HEK293 (cell line): ENCODE data around the gene GEMIN7.

Experiments used
- CTCF ChIA-PET: fragments of 350-600 bp; formaldehyde crosslinking; extraction: SDS; loops from one replicate; lab custom pipeline; 2021; ENCODE audit warnings: antibody characterized with exemption; lab: Yijun Ruan, JAX
- POLR2A ChIA-PET: fragments of 300-600 bp; formaldehyde crosslinking; extraction: SDS; loops from one replicate; lab custom pipeline; 2020; ENCODE audit warnings: antibody characterized with exemption, inconsistent platforms; lab: Yijun Ruan, JAX
- H3K27ac ChIP-seq: fragments of 200-500 bp; sonication (Bioruptor generic); 2 replicates; pipeline ENCODE4 v1.5.1; 2014; ENCODE audit warnings: low read depth, low read length, control low read depth, inconsistent platforms; ENCODE audit errors: extremely low read depth
- H3K36me3 ChIP-seq, 2 experiments: fragments of 200-500 bp in 1 of 2; sonication (Bioruptor generic) in 1 of 2; 1 replicate in 1 of 2; 2 replicates in 1 of 2; pipeline ENCODE4 v1.5.1; 2014 to 2017; ENCODE audit warnings: inconsistent platforms in 2 of 2, low read length in 2 of 2; ENCODE audit not compliant: control insufficient read depth in 2 of 2, insufficient read depth in 1 of 2
- H3K4me1 ChIP-seq: fragments of 200-500 bp; sonication (Bioruptor generic); 2 replicates; pipeline ENCODE4 v1.5.1; 2014; ENCODE audit warnings: mild to moderate bottlenecking, low read length, inconsistent platforms; ENCODE audit not compliant: control insufficient read depth, insufficient read depth
- H3K4me3 ChIP-seq: 2 replicates; pipeline ENCODE4 v1.5.1; 2011; ENCODE audit warnings: low read depth, mild to moderate bottlenecking, control low read depth, low read length, moderate library complexity
- H3K9me3 ChIP-seq: fragments of 200-500 bp; sonication (Bioruptor generic); 2 replicates; pipeline ENCODE4 v1.5.1; 2014; ENCODE audit warnings: low read depth, low read length, inconsistent platforms; ENCODE audit not compliant: control insufficient read depth, insufficient read depth
- HOXA7 ChIP-seq: sonication (generic); formaldehyde crosslinking; IDR thresholded peaks from 2 replicates; pipeline ENCODE4 v1.8.1; 2022; ENCODE audit warnings: missing genetic modification reagents, borderline replicate concordance
- INSM2 ChIP-seq: fragments of 450-650 bp; formaldehyde crosslinking; IDR thresholded peaks from 2 replicates; pipeline ENCODE4 v1.5.1; 2016; ENCODE audit warnings: missing biosample characterization, missing genetic modification characterization
- KLF1 ChIP-seq: fragments of 450-650 bp; formaldehyde crosslinking; IDR thresholded peaks from 2 replicates; pipeline ENCODE4 v1.5.1; 2016; ENCODE audit warnings: missing biosample characterization, missing genetic modification characterization
- TSHZ1 ChIP-seq: fragments of 450-650 bp; formaldehyde crosslinking; IDR thresholded peaks from 2 replicates; pipeline ENCODE4 v1.5.1; 2016; ENCODE audit warnings: missing biosample characterization, missing genetic modification characterization, borderline replicate concordance
- WT1 ChIP-seq: fragments of 450-650 bp; formaldehyde crosslinking; IDR thresholded peaks from 2 replicates; pipeline ENCODE4 v1.5.1; 2016; ENCODE audit warnings: missing biosample characterization, missing genetic modification characterization
- ZBTB48 ChIP-seq: fragments of 450-650 bp; formaldehyde crosslinking; IDR thresholded peaks from 2 replicates; pipeline ENCODE4 v1.5.1; 2016; ENCODE audit warnings: missing biosample characterization, missing genetic modification characterization
- ZBTB6 ChIP-seq: fragments of 450-650 bp; formaldehyde crosslinking; IDR thresholded peaks from 2 replicates; pipeline ENCODE4 v1.5.1; 2017; ENCODE audit warnings: missing biosample characterization, missing genetic modification characterization
- ZBTB8A ChIP-seq: fragments of 450-650 bp; formaldehyde crosslinking; IDR thresholded peaks from 2 replicates; pipeline ENCODE4 v1.5.1; 2016; ENCODE audit warnings: missing biosample characterization, missing genetic modification characterization
- ZEB2 ChIP-seq: fragments of 450-650 bp; formaldehyde crosslinking; IDR thresholded peaks from 2 replicates; pipeline ENCODE4 v1.5.1; 2016; ENCODE audit warnings: missing biosample characterization, missing genetic modification characterization
- ZNF174 ChIP-seq: fragments of 450-650 bp; formaldehyde crosslinking; IDR thresholded peaks from 2 replicates; pipeline ENCODE4 v1.5.0; 2017; ENCODE audit warnings: missing biosample characterization, mild to moderate bottlenecking, missing genetic modification characterization
- ZNF221 ChIP-seq: fragments of 450-650 bp; formaldehyde crosslinking; IDR thresholded peaks from 2 replicates; pipeline ENCODE4 v1.5.1; 2017; ENCODE audit warnings: missing biosample characterization, missing genetic modification characterization, borderline replicate concordance
- ZNF292 ChIP-seq: fragments of 450-650 bp; formaldehyde crosslinking; IDR thresholded peaks from 2 replicates; pipeline ENCODE4 v1.5.1; 2016; ENCODE audit warnings: low read depth, missing biosample characterization, missing genetic modification characterization, borderline replicate concordance
- ZNF324 ChIP-seq: fragments of 450-650 bp; formaldehyde crosslinking; IDR thresholded peaks from 2 replicates; pipeline ENCODE4 v1.5.1; 2016; ENCODE audit warnings: missing biosample characterization, missing genetic modification characterization
- ZNF341 ChIP-seq: fragments of 450-650 bp; formaldehyde crosslinking; IDR thresholded peaks from 2 replicates; pipeline ENCODE4; 2016; ENCODE audit warnings: low read depth, missing biosample characterization, missing genetic modification characterization
- ZNF501 ChIP-seq: fragments of 450-650 bp; formaldehyde crosslinking; IDR thresholded peaks from 2 replicates; pipeline ENCODE4 v1.5.1; 2016; ENCODE audit warnings: missing biosample characterization, missing genetic modification characterization
- ZNF510 ChIP-seq: fragments of 450-650 bp; formaldehyde crosslinking; IDR thresholded peaks from 2 replicates; pipeline ENCODE4 v1.5.1; 2018; ENCODE audit warnings: mild to moderate bottlenecking, missing genetic modification characterization, missing biosample characterization; ENCODE audit not compliant: insufficient replicate concordance
- ZNF596 ChIP-seq: fragments of 450-650 bp; IDR thresholded peaks from 2 replicates; pipeline ENCODE4 v1.5.0; 2018; ENCODE audit warnings: missing biosample characterization, mild to moderate bottlenecking, missing genetic modification characterization, moderate library complexity
- ZNF785 ChIP-seq: fragments of 450-650 bp; formaldehyde crosslinking; IDR thresholded peaks from 2 replicates; pipeline ENCODE4 v1.5.1; 2016; ENCODE audit warnings: missing biosample characterization, missing genetic modification characterization
- ZSCAN16 ChIP-seq: fragments of 450-650 bp; formaldehyde crosslinking; IDR thresholded peaks from 2 replicates; pipeline ENCODE4 v1.5.1; 2016; ENCODE audit warnings: missing biosample characterization, missing genetic modification characterization
- ZSCAN5A ChIP-seq: fragments of 450-650 bp; formaldehyde crosslinking; IDR thresholded peaks from 2 replicates; pipeline ENCODE4 v1.5.1; 2016; ENCODE audit warnings: missing biosample characterization, missing genetic modification characterization
- TF ChIP-seq, protein P1 (sequence below): fragments of 450-650 bp; formaldehyde crosslinking; IDR thresholded peaks from 2 replicates; pipeline ENCODE4 v1.5.1; 2016; ENCODE audit warnings: missing biosample characterization, missing genetic modification characterization
- TF ChIP-seq, protein P2 (sequence below): fragments of 450-650 bp; formaldehyde crosslinking; IDR thresholded peaks from 2 replicates; pipeline ENCODE4 v1.5.1; 2017; ENCODE audit warnings: missing biosample characterization, missing genetic modification characterization
- TF ChIP-seq, protein P3 (sequence below): fragments of 450-650 bp; formaldehyde crosslinking; IDR thresholded peaks from 2 replicates; pipeline ENCODE4 v1.5.1; 2016; ENCODE audit warnings: missing biosample characterization, missing genetic modification characterization

GEMIN7 gene

GRCh38 chr19:45128146-45128545, 49.1 kb downstream of the GEMIN7 start:
- Histone ChIP-seq H3K9me3 (no peaks in the 10 kb centered on the region), H3K36me3 (peaks cover 0 to 3% of the 10 kb centered on the region in 2 experiments; a peak in 2 of 3 replicates), H3K4me3 (no peak overlapping the region)
- TF ChIP-seq ZNF292 (tag by site-specific recombination) (no peak), WT1 (tag by site-specific recombination) (no peak), ZBTB8A (no peak), ZNF324 (tag by site-specific recombination) (no peak), INSM2 (tag by site-specific recombination) (no peak), ZNF341 (tag by site-specific recombination) (no peak), ZNF510 (tag by site-specific recombination) (no peak), ZSCAN5A (tag by site-specific recombination) (no peak), ZNF174 (no peak), HOXA7 (CRISPR knock-in tag) (no peak)
- TF ChIP-seq, protein P1, sequence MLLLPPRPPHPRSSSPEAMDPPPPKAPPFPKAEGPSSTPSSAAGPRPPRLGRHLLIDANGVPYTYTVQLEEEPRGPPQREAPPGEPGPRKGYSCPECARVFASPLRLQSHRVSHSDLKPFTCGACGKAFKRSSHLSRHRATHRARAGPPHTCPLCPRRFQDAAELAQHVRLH (tag by site-specific recombination): no peak
- TF ChIP-seq, all 188 proteins: peak for 0
- 0 out of 2 replicates have a peak overlapping the region, but pooled peaks have one; percentile 6 for H3K27ac ChIP-seq
- H3K4me1 ChIP-seq: peaks cover 12% of the 10 kb centered on the region
- ChIA-PET CTCF (interaction anchor here (0.6 to 1.4 kb wide), 4 partner anchors 16 to 492 kb away, joined by 3 read pairs; no protein-coding TSS in a partner anchor), POLR2A (no interaction called here)

- no peak overlapping the region for H3K27ac ChIP-seq
- CTCF ChIA-PET: interaction anchor here (0.6 to 0.7 kb wide), 2 partner anchors 31 to 492 kb away, joined by 3 read pairs; no protein-coding TSS in a partner anchor
- POLR2A ChIA-PET: no interaction called here
- H3K4me1 ChIP-seq: peaks cover 6% of the 10 kb centered on the region; the same call in 1 of the 2 replicates
- no peaks in the 10 kb centered on the region for H3K9me3 ChIP-seq
- H3K4me3 ChIP-seq: no peak overlapping the region
- H3K36me3 ChIP-seq: peaks cover 0 to 3% of the 10 kb centered on the region in 2 experiments; a peak in 2 of 3 replicates
- TF ChIP-seq ZBTB48 (tag by site-specific recombination): no peak
- TF ChIP-seq ZEB2 (tag by site-specific recombination): no peak
- no peak for TF ChIP-seq ZNF596
- TF ChIP-seq, protein P2, sequence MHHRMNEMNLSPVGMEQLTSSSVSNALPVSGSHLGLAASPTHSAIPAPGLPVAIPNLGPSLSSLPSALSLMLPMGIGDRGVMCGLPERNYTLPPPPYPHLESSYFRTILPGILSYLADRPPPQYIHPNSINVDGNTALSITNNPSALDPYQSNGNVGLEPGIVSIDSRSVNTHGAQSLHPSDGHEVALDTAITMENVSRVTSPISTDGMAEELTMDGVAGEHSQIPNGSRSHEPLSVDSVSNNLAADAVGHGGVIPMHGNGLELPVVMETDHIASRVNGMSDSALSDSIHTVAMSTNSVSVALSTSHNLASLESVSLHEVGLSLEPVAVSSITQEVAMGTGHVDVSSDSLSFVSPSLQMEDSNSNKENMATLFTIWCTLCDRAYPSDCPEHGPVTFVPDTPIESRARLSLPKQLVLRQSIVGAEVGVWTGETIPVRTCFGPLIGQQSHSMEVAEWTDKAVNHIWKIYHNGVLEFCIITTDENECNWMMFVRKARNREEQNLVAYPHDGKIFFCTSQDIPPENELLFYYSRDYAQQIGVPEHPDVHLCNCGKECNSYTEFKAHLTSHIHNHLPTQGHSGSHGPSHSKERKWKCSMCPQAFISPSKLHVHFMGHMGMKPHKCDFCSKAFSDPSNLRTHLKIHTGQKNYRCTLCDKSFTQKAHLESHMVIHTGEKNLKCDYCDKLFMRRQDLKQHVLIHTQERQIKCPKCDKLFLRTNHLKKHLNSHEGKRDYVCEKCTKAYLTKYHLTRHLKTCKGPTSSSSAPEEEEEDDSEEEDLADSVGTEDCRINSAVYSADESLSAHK (tag by site-specific recombination): no peak
- TF ChIP-seq, protein P3, sequence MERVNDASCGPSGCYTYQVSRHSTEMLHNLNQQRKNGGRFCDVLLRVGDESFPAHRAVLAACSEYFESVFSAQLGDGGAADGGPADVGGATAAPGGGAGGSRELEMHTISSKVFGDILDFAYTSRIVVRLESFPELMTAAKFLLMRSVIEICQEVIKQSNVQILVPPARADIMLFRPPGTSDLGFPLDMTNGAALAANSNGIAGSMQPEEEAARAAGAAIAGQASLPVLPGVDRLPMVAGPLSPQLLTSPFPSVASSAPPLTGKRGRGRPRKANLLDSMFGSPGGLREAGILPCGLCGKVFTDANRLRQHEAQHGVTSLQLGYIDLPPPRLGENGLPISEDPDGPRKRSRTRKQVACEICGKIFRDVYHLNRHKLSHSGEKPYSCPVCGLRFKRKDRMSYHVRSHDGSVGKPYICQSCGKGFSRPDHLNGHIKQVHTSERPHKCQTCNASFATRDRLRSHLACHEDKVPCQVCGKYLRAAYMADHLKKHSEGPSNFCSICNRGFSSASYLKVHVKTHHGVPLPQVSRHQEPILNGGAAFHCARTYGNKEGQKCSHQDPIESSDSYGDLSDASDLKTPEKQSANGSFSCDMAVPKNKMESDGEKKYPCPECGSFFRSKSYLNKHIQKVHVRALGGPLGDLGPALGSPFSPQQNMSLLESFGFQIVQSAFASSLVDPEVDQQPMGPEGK: no peak
- TF ChIP-seq ZSCAN16: no peak
- no peak for TF ChIP-seq ZBTB6 (tag by site-specific recombination)
- no peak for TF ChIP-seq TSHZ1
- TF ChIP-seq ZNF785: no peak
- TF ChIP-seq ZNF221 (tag by site-specific recombination): no peak
- no peak for TF ChIP-seq KLF1 (tag by site-specific recombination)
- no peak for TF ChIP-seq ZNF501 (tag by site-specific recombination)
Measured at GRCh38 chr19:45128806-45129205, 49.7 kb downstream of the GEMIN7 start.
